ENCODE measurements around the gene PHTF1.
"Not testable (repeated sequence)": the region's sequence is repeated elsewhere in the genome, so short reads cannot be mapped to it uniquely, and the experiment has no call there.

PHTF1 gene

DNA sequence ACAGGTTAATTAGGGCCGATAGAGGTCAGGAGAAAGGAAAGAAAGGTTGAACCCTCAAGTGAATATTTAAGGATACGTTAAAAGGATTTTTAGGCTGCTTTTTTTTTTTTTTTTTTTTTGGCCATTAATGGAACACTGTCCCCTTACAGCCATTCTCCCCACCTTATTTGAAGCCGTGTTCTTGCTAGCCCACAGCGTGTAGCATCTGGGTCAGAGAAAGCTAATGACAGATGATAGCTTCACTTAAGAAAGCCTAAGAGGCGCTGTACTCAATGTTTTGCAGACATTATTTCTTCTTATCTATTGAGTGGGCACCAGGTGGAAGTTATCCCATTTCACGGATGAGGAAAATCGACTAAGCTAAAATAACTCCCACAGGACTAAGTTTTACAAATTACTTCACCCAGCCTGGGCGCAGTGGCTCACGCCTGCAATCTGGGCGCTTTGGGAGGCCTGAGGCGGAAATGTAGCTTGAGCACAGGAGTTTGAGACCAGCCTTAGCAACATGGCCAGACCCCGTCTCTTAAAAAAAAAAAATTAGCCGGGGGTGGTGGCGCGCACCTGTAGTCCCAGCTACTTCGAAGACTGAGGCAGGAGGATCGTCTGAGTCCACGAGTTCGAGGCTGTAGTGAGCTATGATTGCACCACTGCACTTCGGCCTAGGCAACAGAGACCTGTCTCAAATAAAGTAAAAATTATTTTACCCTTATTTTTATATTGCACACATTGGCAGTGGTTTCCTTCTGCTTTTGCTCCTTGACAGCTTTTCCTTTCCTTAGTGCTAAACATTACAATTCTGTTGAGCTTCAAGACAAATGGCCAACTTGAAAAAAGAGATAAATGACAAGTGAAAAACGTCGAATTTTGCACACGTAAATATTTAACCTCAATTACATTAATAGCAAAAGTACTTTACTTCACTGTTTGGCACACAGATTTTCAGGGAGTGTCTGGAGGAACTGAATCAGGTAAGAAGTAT, 1.1 kb upstream of the PHTF1 start:
- peak; percentile 50 for FAIRE-seq
- no peak for TF ChIP-seq POLR2A (IDR thresholded peaks at IDR 0.05; ENCODE audit: low read depth, low read length)
- DNase-seq (ENCODE audit: insufficient read length, low spot score), result no peak

GRCh38 chr1:113758631-113759332, 504 bp downstream of the PHTF1 start:
- no peak for FAIRE-seq
- DNase-seq (ENCODE audit: insufficient read length, low spot score), result peak; percentile 49
- TF ChIP-seq POLR2A (IDR thresholded peaks at IDR 0.05; ENCODE audit: low read depth, low read length), result 0 out of 2 replicates have a peak, but pooled peaks have one; percentile 7

GRCh38 chr1:113756461-113756860, 2.8 kb downstream of the PHTF1 start:
- DNase-seq (ENCODE audit: insufficient read length, low spot score) (no peak), FAIRE-seq (no peak)
- TF ChIP-seq POLR2A (IDR thresholded peaks at IDR 0.05; ENCODE audit: low read depth, low read length), result no peak

DNA sequence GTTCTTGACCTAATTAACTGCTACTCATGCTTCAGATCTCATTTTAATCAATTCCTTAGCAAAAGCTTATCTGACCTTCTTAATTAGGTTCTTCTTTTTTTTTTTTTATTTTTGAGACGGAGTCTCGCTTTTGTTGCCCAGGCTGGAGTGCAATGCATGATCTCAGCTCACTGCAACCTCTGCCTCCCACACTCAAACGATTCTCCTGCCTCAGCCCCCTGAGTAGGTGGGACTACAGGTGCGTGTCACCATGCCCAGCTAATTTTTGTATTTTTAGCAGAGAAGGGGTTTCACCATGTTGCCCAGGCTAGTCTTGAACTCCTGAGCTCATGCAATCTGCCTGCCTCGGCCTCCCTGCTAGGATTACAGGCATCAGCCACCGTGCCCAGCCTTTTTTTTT, 6.0 kb downstream of the PHTF1 start:
- FAIRE-seq; DNase-seq (ENCODE audit: insufficient read length, low spot score): not testable (repeated sequence)

- DNase-seq (ENCODE audit: insufficient read length, low spot score) (no peak), FAIRE-seq (no peak)
- TF ChIP-seq POLR2A (IDR thresholded peaks at IDR 0.05; ENCODE audit: low read depth, low read length), result no peak
These were observed 7.8 kb downstream of the PHTF1 start for GRCh38 chr1:113751516-113751915.

- no peak for DNase-seq (ENCODE audit: insufficient read length, low spot score)
- FAIRE-seq, result no peak
- no peak for TF ChIP-seq POLR2A (IDR thresholded peaks at IDR 0.05; ENCODE audit: low read depth, low read length)
These were observed 8.2 kb downstream of the PHTF1 start for GRCh38 chr1:113751114-113751513.

- no peak for TF ChIP-seq POLR2A (IDR thresholded peaks at IDR 0.05; ENCODE audit: low read depth, low read length)
- no peak for FAIRE-seq
- DNase-seq (ENCODE audit: insufficient read length, low spot score), result no peak
These were observed 9.9 kb downstream of the PHTF1 start for GRCh38 chr1:113749402-113749801.

DNA sequence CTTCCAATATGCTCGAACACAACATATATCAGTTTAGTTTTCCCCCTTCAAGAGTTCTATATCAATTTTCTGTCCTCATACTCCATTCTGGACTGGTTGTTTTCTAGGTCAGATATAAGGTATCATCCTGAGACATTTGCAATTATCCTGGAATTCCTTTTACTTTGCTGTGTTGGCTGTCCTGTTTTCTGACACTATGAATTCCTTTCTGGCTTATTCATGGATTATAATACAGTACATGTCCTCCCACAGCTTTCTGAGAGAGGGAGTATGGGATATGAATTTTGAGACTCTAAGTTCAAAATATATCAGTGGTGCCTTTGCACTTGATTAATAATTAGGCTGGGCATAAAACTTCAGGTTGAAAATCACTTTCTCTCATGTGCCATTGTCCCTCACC, 11.9 kb downstream of the PHTF1 start:
- TF ChIP-seq POLR2A (IDR thresholded peaks at IDR 0.05; ENCODE audit: low read depth, low read length), result no peak
- FAIRE-seq, result peak; percentile 82
- DNase-seq (ENCODE audit: insufficient read length, low spot score), result peak; percentile 19

GRCh38 chr1:113745425-113745824, 13.9 kb downstream of the PHTF1 start:
- FAIRE-seq (no peak), DNase-seq (ENCODE audit: insufficient read length, low spot score) (no peak)
- no peak for TF ChIP-seq POLR2A (IDR thresholded peaks at IDR 0.05; ENCODE audit: low read depth, low read length)

GRCh38 chr1:113744114-113744513, 15.2 kb downstream of the PHTF1 start:
- no peak for TF ChIP-seq POLR2A (IDR thresholded peaks at IDR 0.05; ENCODE audit: low read depth, low read length)
- FAIRE-seq, result no peak

DNA sequence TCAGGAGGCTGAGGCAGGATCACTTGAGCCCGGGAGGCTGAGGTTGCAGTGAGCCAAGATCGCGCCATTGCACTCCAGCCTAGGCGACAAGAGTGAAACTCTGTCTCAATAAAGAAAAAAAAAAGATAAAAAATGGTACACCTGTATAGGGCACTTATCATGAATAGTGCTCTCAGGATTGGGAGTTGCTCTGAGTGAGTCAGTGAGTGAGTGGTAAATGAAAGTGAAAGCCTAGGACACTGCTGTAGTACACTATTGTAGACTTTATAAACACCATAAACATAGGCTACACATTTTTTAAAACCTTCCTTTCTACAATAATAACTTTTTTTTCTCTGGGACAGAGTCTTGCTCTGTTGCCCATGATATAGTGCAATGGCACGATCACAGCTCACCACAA, 16.8 kb downstream of the PHTF1 start:
- no peak for TF ChIP-seq POLR2A (IDR thresholded peaks at IDR 0.05; ENCODE audit: low read depth, low read length)
- DNase-seq (ENCODE audit: insufficient read length, low spot score) (no peak), FAIRE-seq (no peak)

More at GRCh38 chr1:113744114-113744513, 15.2 kb downstream of the PHTF1 start:
- no peak for DNase-seq (ENCODE audit: insufficient read length, low spot score)

GRCh38 chr1:113734357-113735055, 24.8 kb downstream of the PHTF1 start:
- no peak for TF ChIP-seq POLR2A (IDR thresholded peaks at IDR 0.05; ENCODE audit: low read depth, low read length)
- no peak for DNase-seq (ENCODE audit: insufficient read length, low spot score)
- no peak for FAIRE-seq

- FAIRE-seq, result no peak
- no peak for TF ChIP-seq POLR2A (IDR thresholded peaks at IDR 0.05; ENCODE audit: low read depth, low read length)
- DNase-seq (ENCODE audit: insufficient read length, low spot score), result no peak
These were observed 26.5 kb downstream of the PHTF1 start for GRCh38 chr1:113732802-113733201.

GRCh38 chr1:113721010-113721409, 38.3 kb downstream of the PHTF1 start:
- no peak for DNase-seq (ENCODE audit: insufficient read length, low spot score)
- FAIRE-seq, result no peak
- TF ChIP-seq POLR2A (IDR thresholded peaks at IDR 0.05; ENCODE audit: low read depth, low read length), result no peak

GRCh38 chr1:113718621-113719020, 40.7 kb downstream of the PHTF1 start:
- not testable (repeated sequence) for FAIRE-seq; DNase-seq (ENCODE audit: insufficient read length, low spot score)

DNA sequence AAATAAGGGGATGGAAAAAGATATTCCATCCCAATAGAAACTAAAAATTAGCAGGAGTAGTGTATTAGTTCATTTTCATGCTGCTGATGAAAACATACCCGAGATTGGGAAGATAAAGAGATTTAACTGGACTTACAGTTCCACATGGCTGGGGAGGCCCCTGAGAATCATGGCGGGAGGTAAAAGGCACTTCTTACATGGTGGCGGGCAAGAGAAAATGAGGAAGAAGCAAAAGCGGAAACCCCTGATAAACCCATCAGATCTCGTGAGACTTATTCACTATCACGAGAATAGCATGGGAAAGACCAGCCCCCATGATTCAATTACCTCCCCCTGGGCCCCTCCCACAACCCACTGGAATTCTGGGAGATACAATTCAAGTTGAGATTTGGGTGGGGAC, 41.8 kb downstream of the PHTF1 start:
- not testable (repeated sequence) for FAIRE-seq

More for the DNA sequence above, 41.8 kb downstream of the PHTF1 start:
- DNase-seq (ENCODE audit: insufficient read length, low spot score), result not testable (repeated sequence)

Measured in H54 (cell line).